CD4-positive, alpha-beta memory T cell (primary cell): Measurements from ENCODE around the gene MKRN2OS. TPM values are rescaled to one million over a fixed set of nuclear protein-coding genes. Genes with fewer than 3 reads are reported as not detected.
A peak's percentile ranks its signal among the peaks of the same experiment; 100 is the strongest.

ENCODE experiments used
- CTCF ChIA-PET: fragments of 350-600 bp; sonication (Branson Sonifier 250); formaldehyde crosslinking; loops from one replicate; lab custom pipeline; 2021; ENCODE audit warnings: inconsistent platforms; ENCODE audit not compliant: partially characterized antibody; lab: Charles Lee
- POLR2A ChIA-PET: fragments of 350-600 bp; sonication (Branson Sonifier 250); formaldehyde crosslinking; loops from one replicate; lab custom pipeline; 2021; ENCODE audit not compliant: partially characterized antibody; lab: Charles Lee
- DNase-seq, 5 donors: peaks; one replicate each; pipeline versions ENCODE4 v3.0.0 to v3.0.0-alpha.2; 2020 to 2022; ENCODE audit warnings: mixed read lengths in 1 of 5
- H3K27ac ChIP-seq: one replicate; pipeline ENCODE4 v1.7.0; 2013; ENCODE audit warnings: low read depth, low read length
- H3K27me3 ChIP-seq: 2 replicates; pipeline ENCODE4 v1.7.0; 2013; ENCODE audit warnings: mild to moderate bottlenecking, low read length, moderate library complexity; ENCODE audit not compliant: insufficient read depth
- H3K36me3 ChIP-seq: 2 replicates; pipeline ENCODE4 v1.7.0; 2013; ENCODE audit warnings: mild to moderate bottlenecking, low read length, moderate library complexity; ENCODE audit not compliant: insufficient read depth
- H3K4me1 ChIP-seq: 2 replicates; pipeline ENCODE4 v1.7.0; 2013; ENCODE audit warnings: mild to moderate bottlenecking, low read length, moderate library complexity; ENCODE audit not compliant: insufficient read depth
- H3K4me3 ChIP-seq, 2 donors: one replicate each; pipeline ENCODE4 v1.7.0; 2013; ENCODE audit warnings: low read length in 2 of 2, mild to moderate bottlenecking in 1 of 2
- H3K9me3 ChIP-seq, 2 donors: one replicate each; pipeline ENCODE4 v1.7.0; 2013; ENCODE audit warnings: low read length in 2 of 2, control low read depth in 1 of 2; ENCODE audit not compliant: control insufficient read depth in 1 of 2
- H3K27ac Mint-ChIP-seq, 7 donors: one replicate each; pipeline ENCODE4 v1.8.0; 2020 to 2021; ENCODE audit warnings: mixed read lengths in 7 of 7, mild to moderate bottlenecking in 6 of 7, inconsistent platforms in 3 of 7, moderate library complexity in 3 of 7
- H3K27me3 Mint-ChIP-seq, 2 donors: one replicate each; pipeline ENCODE4 v1.8.0; 2020 to 2021; ENCODE audit warnings: mixed read lengths in 2 of 2
- H3K36me3 Mint-ChIP-seq, 2 donors: one replicate each; pipeline ENCODE4 v1.8.0; 2020 to 2021; ENCODE audit warnings: mixed read lengths in 2 of 2, inconsistent platforms in 1 of 2, mild to moderate bottlenecking in 1 of 2
- H3K4me1 Mint-ChIP-seq, 4 donors: one replicate each; pipeline ENCODE4 v1.8.0; 2020 to 2021; ENCODE audit warnings: mixed read lengths in 4 of 4, mild to moderate bottlenecking in 1 of 4
- H3K4me3 Mint-ChIP-seq, 8 donors: one replicate each; pipeline ENCODE4 v1.8.0; 2020 to 2021; ENCODE audit warnings: mixed read lengths in 8 of 8, mild to moderate bottlenecking in 7 of 8, moderate library complexity in 6 of 8, inconsistent platforms in 3 of 8
- H3K9me3 Mint-ChIP-seq, 8 donors: one replicate each; pipeline ENCODE4 v1.8.0; 2020 to 2021; ENCODE audit warnings: mixed read lengths in 8 of 8, mild to moderate bottlenecking in 5 of 8, inconsistent platforms in 3 of 8, moderate library complexity in 1 of 8
- intact Hi-C: fragments of 100-400 bp; cut with micrococcal nuclease; formaldehyde crosslinking; loops from one replicate; pipeline ENCODE4 v1.15.1; 2023
- polyA plus RNA-seq, 2 donors: library from polyadenylated mRNA; unstranded; fragments of 300-500 nt; fragmentation: Illumina TruSeq; gene quantifications; one replicate each; pipeline ENCODE4 v1.2.3, GENCODE V29; 2021
- total RNA-seq, 2 experiments: library from RNA; stranded (reverse); gene quantifications; one replicate each; pipeline ENCODE4 v1.2.3, GENCODE V29; 2021

Gene MKRN2OS
- total and polyA plus RNA-seq, 4 experiments from 2014 or later, result not detected

GRCh38 chr3:12578742-12579141 is 33.4 kb upstream of the MKRN2OS start:
- DNase-seq, result no peak

GRCh38 chr3:12577379-12577778 is 32.1 kb upstream of the MKRN2OS start:
- H3K9me3 ChIP-seq, result no peaks in the 10 kb centered on the region
- POLR2A ChIA-PET, result no interaction called here
- no peak overlapping the region for H3K4me3 ChIP-seq
- intact Hi-C loops, result no loop called here
- CTCF ChIA-PET, result interaction anchor here (0.6 to 1.2 kb wide), 3 partner anchors 30 to 1073 kb away, joined by 3 read pairs; no protein-coding TSS in a partner anchor
- no peak overlapping the region for H3K4me3 Mint-ChIP-seq
- H3K4me1 Mint-ChIP-seq, result peaks cover 0 to 2% (median 0%) of the 10 kb centered on the region in 4 donors
- peaks cover 0 to 12% (median 5%) of the 10 kb centered on the region in 8 donors for H3K9me3 Mint-ChIP-seq
- peaks cover 69% of the 10 kb centered on the region for H3K36me3 ChIP-seq
- H3K27ac Mint-ChIP-seq, result peak overlapping the region in 1 of 7 donors; percentile 69
- H3K4me1 ChIP-seq, result no peaks in the 10 kb centered on the region
- H3K27me3 ChIP-seq, result no peaks in the 10 kb centered on the region
- H3K36me3 Mint-ChIP-seq, result peaks cover 73 to 83% of the 10 kb centered on the region in 2 donors
- no peak overlapping the region for H3K27ac ChIP-seq
- H3K27me3 Mint-ChIP-seq, result no peaks in the 10 kb centered on the region
- DNase-seq, result no peak

More at GRCh38 chr3:12578742-12579141, 33.4 kb upstream of the MKRN2OS start:
- Histone ChIP-seq H3K4me1 (no peaks in the 10 kb centered on the region), H3K27me3 (no peaks in the 10 kb centered on the region), H3K36me3 (peaks cover 71% of the 10 kb centered on the region), H3K27ac (no peak overlapping the region), H3K9me3 (no peaks in the 10 kb centered on the region), H3K4me3 (no peak overlapping the region)
- ChIA-PET POLR2A (no interaction called here), CTCF (interaction anchor here (1.0 to 1.2 kb wide), 2 partner anchors 12 to 1882 kb away, joined by 3 read pairs; no protein-coding TSS in a partner anchor)
- intact Hi-C loops, result no loop called here
- Mint-ChIP-seq H3K27ac (peak overlapping the region in 3 of 7 donors; percentile 41 to 84 (median 72)), H3K9me3 (peaks cover 0 to 12% (median 5%) of the 10 kb centered on the region in 8 donors), H3K27me3 (no peaks in the 10 kb centered on the region), H3K4me1 (peaks cover 0 to 2% (median 0%) of the 10 kb centered on the region in 4 donors), H3K4me3 (no peak overlapping the region), H3K36me3 (peaks cover 76 to 85% of the 10 kb centered on the region in 2 donors)

GRCh38 chr3:12574661-12575060 is 29.4 kb upstream of the MKRN2OS start:
- no peak for DNase-seq
- CTCF ChIA-PET, result no interaction called here
- Mint-ChIP-seq H3K36me3 (peaks cover 85 to 88% of the 10 kb centered on the region in 2 donors), H3K4me1 (peaks cover 0 to 2% (median 0%) of the 10 kb centered on the region in 4 donors), H3K27me3 (no peaks in the 10 kb centered on the region), H3K27ac (no peak overlapping the region), H3K9me3 (peaks cover 0 to 12% (median 5%) of the 10 kb centered on the region in 8 donors), H3K4me3 (no peak overlapping the region)
- Histone ChIP-seq H3K4me1 (no peaks in the 10 kb centered on the region), H3K4me3 (no peak overlapping the region), H3K27ac (no peak overlapping the region), H3K36me3 (peaks cover 81% of the 10 kb centered on the region), H3K9me3 (no peaks in the 10 kb centered on the region), H3K27me3 (no peaks in the 10 kb centered on the region)
- intact Hi-C loops, result no loop called here
- POLR2A ChIA-PET, result no interaction called here

- Histone ChIP-seq H3K36me3 (peaks cover 79% of the 10 kb centered on the region), H3K4me1 (no peaks in the 10 kb centered on the region), H3K9me3 (no peaks in the 10 kb centered on the region), H3K4me3 (no peak overlapping the region), H3K27me3 (no peaks in the 10 kb centered on the region), H3K27ac (no peak overlapping the region)
- peaks cover 0 to 12% (median 5%) of the 10 kb centered on the region in 8 donors for H3K9me3 Mint-ChIP-seq
- H3K4me3 Mint-ChIP-seq, result no peak overlapping the region
- intact Hi-C loops, result no loop called here
- H3K27me3 Mint-ChIP-seq, result no peaks in the 10 kb centered on the region
- peaks cover 0 to 2% (median 0%) of the 10 kb centered on the region in 4 donors for H3K4me1 Mint-ChIP-seq
- peaks cover 84 to 86% of the 10 kb centered on the region in 2 donors for H3K36me3 Mint-ChIP-seq
- POLR2A ChIA-PET, result no interaction called here
- no peak for DNase-seq
- peak overlapping the region in 2 of 7 donors; percentile 27 to 72 for H3K27ac Mint-ChIP-seq
- CTCF ChIA-PET, result no interaction called here
These were observed 28.8 kb upstream of the MKRN2OS start for GRCh38 chr3:12574131-12574530.

- Mint-ChIP-seq H3K9me3 (peaks cover 0 to 10% (median 2%) of the 10 kb centered on the region in 8 donors), H3K4me1 (peaks cover 3 to 8% (median 3%) of the 10 kb centered on the region in 4 donors), H3K27me3 (no peaks in the 10 kb centered on the region), H3K27ac (peak overlapping the region in 1 of 7 donors; percentile 65), H3K4me3 (peak overlapping the region in 1 of 8 donors; percentile 25), H3K36me3 (peaks cover 76 to 84% of the 10 kb centered on the region in 2 donors)
- H3K4me1 ChIP-seq, result no peaks in the 10 kb centered on the region
- H3K27ac ChIP-seq, result no peak overlapping the region
- peaks cover 67% of the 10 kb centered on the region for H3K36me3 ChIP-seq
- ChIA-PET POLR2A (no interaction called here), CTCF (no interaction called here)
- no peak overlapping the region for H3K4me3 ChIP-seq
- DNase-seq, result no peak
- intact Hi-C loops, result no loop called here
- no peaks in the 10 kb centered on the region for H3K9me3 ChIP-seq
- H3K27me3 ChIP-seq, result no peaks in the 10 kb centered on the region
These were observed 26.7 kb upstream of the MKRN2OS start for GRCh38 chr3:12571986-12572385.

- CTCF ChIA-PET, result interaction anchor here (2.3 kb wide), 1 partner anchor 90 kb away, joined by 7 read pairs; no protein-coding TSS in a partner anchor
- H3K4me1 Mint-ChIP-seq, result peaks cover 9 to 20% (median 13%) of the 10 kb centered on the region in 4 donors
- no peak overlapping the region for H3K4me3 Mint-ChIP-seq
- peak overlapping the region in 1 of 7 donors; percentile 7 for H3K27ac Mint-ChIP-seq
- H3K9me3 ChIP-seq, result no peaks in the 10 kb centered on the region
- no peaks in the 10 kb centered on the region for H3K27me3 Mint-ChIP-seq
- H3K4me3 ChIP-seq, result no peak overlapping the region
- no peak overlapping the region for H3K27ac ChIP-seq
- peaks cover 0 to 22% (median 11%) of the 10 kb centered on the region in 8 donors for H3K9me3 Mint-ChIP-seq
- no peaks in the 10 kb centered on the region for H3K27me3 ChIP-seq
- H3K36me3 Mint-ChIP-seq, result peaks cover 75 to 76% of the 10 kb centered on the region in 2 donors
- DNase-seq, result no peak
- intact Hi-C loops, result no loop called here
- no peaks in the 10 kb centered on the region for H3K4me1 ChIP-seq
- POLR2A ChIA-PET, result no interaction called here
- peaks cover 48% of the 10 kb centered on the region for H3K36me3 ChIP-seq
These were observed 24.5 kb upstream of the MKRN2OS start for GRCh38 chr3:12569836-12570235.

GRCh38 chr3:12568747-12569146 is 23.4 kb upstream of the MKRN2OS start:
- Histone ChIP-seq H3K4me1 (no peaks in the 10 kb centered on the region), H3K27ac (no peak overlapping the region), H3K27me3 (no peaks in the 10 kb centered on the region), H3K36me3 (peaks cover 37% of the 10 kb centered on the region), H3K9me3 (no peaks in the 10 kb centered on the region), H3K4me3 (no peak overlapping the region)
- Mint-ChIP-seq H3K9me3 (peaks cover 0 to 23% (median 11%) of the 10 kb centered on the region in 8 donors), H3K27ac (peak overlapping the region in 1 of 7 donors; percentile 15), H3K27me3 (no peaks in the 10 kb centered on the region), H3K4me1 (peaks cover 14 to 25% (median 18%) of the 10 kb centered on the region in 4 donors), H3K4me3 (no peak overlapping the region), H3K36me3 (peaks cover 69 to 70% of the 10 kb centered on the region in 2 donors)
- intact Hi-C loops, result no loop called here
- CTCF ChIA-PET, result interaction anchor here (2.3 kb wide), 1 partner anchor 89 kb away, joined by 7 read pairs; no protein-coding TSS in a partner anchor
- no peak for DNase-seq
- POLR2A ChIA-PET, result interaction anchor here (1.1 kb wide), 1 partner anchor 95 kb away, joined by 3 read pairs; the partner anchor contains the start of gene RAF1
